GM23338 (cell line): ENCODE data around the gene TXLNB.

ENCODE experiments used
- CREB1 ChIP-seq: fragments of 250-450 bp; sonication (Bioruptor Pico); IDR thresholded peaks from 2 replicates; pipeline ENCODE4 v1.5.0; 2020; ENCODE audit warnings: low read depth, mild to moderate bottlenecking, moderate library complexity
- EZH2 ChIP-seq: fragments of 200-600 bp; sonication (generic); IDR thresholded peaks from one replicate; pipeline ENCODE4 v1.8.0; 2017; ENCODE audit warnings: antibody characterized with exemption, mild to moderate bottlenecking, low read depth; ENCODE audit not compliant: unreplicated experiment
- EZH2phosphoT487 ChIP-seq: fragments of 200-600 bp; sonication (generic); IDR thresholded peaks from one replicate; pipeline ENCODE4 v1.8.1; 2018; ENCODE audit warnings: antibody characterized with exemption; ENCODE audit not compliant: unreplicated experiment
- JUNB ChIP-seq: IDR thresholded peaks from one replicate; pipeline ENCODE4 v1.6.1; 2016; ENCODE audit warnings: antibody characterized with exemption; ENCODE audit not compliant: unreplicated experiment
- POLR2AphosphoS5 ChIP-seq: IDR thresholded peaks from 2 replicates; pipeline ENCODE4 v1.6.1; 2016; ENCODE audit warnings: antibody characterized with exemption, low read depth
- STAT1 ChIP-seq: IDR thresholded peaks from one replicate; pipeline ENCODE4 v1.6.1; 2016; ENCODE audit warnings: antibody characterized with exemption; ENCODE audit not compliant: unreplicated experiment
- TF ChIP-seq, protein P1 (sequence below): IDR thresholded peaks from one replicate; pipeline ENCODE4 v1.6.1; 2018; ENCODE audit warnings: antibody characterized with exemption; ENCODE audit not compliant: unreplicated experiment
- TF ChIP-seq, protein P2 (sequence below), 2 experiments: fragments of 200-600 bp in 1 of 2; sonication (generic) in 1 of 2; conservative IDR thresholded peaks; 2 replicates each; pipeline versions ENCODE4 v1.5.1 to v1.6.1; 2016 to 2017; ENCODE audit warnings: antibody characterized with exemption in 2 of 2, low read depth in 2 of 2, mild to moderate bottlenecking in 2 of 2, moderate library complexity in 1 of 2
- TF ChIP-seq, protein P3 (sequence below): IDR thresholded peaks from 2 replicates; pipeline ENCODE4 v1.6.1; 2016; ENCODE audit warnings: antibody characterized with exemption
- TF ChIP-seq, protein P4 (sequence below): fragments of 250-450 bp; sonication (Bioruptor Pico); IDR thresholded peaks from 2 replicates; pipeline ENCODE4 v1.5.0; 2020; ENCODE audit warnings: mild to moderate bottlenecking, moderate library complexity

DNA sequence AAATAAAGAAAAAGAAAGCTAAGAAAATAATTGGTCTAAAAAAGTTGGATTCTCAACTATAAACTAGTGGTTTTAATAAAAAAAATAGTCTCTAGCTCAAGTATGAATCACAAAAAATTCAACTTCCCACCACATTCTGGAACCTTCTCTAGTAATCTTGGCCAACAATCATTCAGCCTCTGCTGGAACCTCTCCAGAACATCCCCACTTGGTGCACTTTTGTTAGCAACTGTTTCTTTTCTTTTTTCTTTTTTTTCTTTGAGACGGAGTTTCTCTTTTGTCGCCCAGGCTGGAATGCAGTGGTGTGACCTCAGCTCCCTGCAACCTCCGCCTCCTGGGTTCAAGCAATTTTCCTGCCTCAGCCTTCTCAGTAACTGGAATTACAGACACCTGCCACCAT, 35.7 kb downstream of the TXLNB start:
- TF ChIP-seq, protein P1, sequence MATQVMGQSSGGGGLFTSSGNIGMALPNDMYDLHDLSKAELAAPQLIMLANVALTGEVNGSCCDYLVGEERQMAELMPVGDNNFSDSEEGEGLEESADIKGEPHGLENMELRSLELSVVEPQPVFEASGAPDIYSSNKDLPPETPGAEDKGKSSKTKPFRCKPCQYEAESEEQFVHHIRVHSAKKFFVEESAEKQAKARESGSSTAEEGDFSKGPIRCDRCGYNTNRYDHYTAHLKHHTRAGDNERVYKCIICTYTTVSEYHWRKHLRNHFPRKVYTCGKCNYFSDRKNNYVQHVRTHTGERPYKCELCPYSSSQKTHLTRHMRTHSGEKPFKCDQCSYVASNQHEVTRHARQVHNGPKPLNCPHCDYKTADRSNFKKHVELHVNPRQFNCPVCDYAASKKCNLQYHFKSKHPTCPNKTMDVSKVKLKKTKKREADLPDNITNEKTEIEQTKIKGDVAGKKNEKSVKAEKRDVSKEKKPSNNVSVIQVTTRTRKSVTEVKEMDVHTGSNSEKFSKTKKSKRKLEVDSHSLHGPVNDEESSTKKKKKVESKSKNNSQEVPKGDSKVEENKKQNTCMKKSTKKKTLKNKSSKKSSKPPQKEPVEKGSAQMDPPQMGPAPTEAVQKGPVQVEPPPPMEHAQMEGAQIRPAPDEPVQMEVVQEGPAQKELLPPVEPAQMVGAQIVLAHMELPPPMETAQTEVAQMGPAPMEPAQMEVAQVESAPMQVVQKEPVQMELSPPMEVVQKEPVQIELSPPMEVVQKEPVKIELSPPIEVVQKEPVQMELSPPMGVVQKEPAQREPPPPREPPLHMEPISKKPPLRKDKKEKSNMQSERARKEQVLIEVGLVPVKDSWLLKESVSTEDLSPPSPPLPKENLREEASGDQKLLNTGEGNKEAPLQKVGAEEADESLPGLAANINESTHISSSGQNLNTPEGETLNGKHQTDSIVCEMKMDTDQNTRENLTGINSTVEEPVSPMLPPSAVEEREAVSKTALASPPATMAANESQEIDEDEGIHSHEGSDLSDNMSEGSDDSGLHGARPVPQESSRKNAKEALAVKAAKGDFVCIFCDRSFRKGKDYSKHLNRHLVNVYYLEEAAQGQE, result no peak
- TF ChIP-seq, protein P2, sequence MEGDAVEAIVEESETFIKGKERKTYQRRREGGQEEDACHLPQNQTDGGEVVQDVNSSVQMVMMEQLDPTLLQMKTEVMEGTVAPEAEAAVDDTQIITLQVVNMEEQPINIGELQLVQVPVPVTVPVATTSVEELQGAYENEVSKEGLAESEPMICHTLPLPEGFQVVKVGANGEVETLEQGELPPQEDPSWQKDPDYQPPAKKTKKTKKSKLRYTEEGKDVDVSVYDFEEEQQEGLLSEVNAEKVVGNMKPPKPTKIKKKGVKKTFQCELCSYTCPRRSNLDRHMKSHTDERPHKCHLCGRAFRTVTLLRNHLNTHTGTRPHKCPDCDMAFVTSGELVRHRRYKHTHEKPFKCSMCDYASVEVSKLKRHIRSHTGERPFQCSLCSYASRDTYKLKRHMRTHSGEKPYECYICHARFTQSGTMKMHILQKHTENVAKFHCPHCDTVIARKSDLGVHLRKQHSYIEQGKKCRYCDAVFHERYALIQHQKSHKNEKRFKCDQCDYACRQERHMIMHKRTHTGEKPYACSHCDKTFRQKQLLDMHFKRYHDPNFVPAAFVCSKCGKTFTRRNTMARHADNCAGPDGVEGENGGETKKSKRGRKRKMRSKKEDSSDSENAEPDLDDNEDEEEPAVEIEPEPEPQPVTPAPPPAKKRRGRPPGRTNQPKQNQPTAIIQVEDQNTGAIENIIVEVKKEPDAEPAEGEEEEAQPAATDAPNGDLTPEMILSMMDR (conservative IDR thresholded peaks at IDR 0.05; ENCODE audit: low read depth in 2 of 2), result no peak
- no peak for TF ChIP-seq POLR2AphosphoS5
- no peak for TF ChIP-seq JUNB
- no peak for TF ChIP-seq EZH2
- TF ChIP-seq CREB1 (CRISPR knock-in tag), result no peak
- no peak for TF ChIP-seq STAT1
- TF ChIP-seq, protein P3, sequence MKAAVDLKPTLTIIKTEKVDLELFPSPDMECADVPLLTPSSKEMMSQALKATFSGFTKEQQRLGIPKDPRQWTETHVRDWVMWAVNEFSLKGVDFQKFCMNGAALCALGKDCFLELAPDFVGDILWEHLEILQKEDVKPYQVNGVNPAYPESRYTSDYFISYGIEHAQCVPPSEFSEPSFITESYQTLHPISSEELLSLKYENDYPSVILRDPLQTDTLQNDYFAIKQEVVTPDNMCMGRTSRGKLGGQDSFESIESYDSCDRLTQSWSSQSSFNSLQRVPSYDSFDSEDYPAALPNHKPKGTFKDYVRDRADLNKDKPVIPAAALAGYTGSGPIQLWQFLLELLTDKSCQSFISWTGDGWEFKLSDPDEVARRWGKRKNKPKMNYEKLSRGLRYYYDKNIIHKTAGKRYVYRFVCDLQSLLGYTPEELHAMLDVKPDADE, result no peak
- TF ChIP-seq EZH2phosphoT487, result no peak
- TF ChIP-seq, protein P4, sequence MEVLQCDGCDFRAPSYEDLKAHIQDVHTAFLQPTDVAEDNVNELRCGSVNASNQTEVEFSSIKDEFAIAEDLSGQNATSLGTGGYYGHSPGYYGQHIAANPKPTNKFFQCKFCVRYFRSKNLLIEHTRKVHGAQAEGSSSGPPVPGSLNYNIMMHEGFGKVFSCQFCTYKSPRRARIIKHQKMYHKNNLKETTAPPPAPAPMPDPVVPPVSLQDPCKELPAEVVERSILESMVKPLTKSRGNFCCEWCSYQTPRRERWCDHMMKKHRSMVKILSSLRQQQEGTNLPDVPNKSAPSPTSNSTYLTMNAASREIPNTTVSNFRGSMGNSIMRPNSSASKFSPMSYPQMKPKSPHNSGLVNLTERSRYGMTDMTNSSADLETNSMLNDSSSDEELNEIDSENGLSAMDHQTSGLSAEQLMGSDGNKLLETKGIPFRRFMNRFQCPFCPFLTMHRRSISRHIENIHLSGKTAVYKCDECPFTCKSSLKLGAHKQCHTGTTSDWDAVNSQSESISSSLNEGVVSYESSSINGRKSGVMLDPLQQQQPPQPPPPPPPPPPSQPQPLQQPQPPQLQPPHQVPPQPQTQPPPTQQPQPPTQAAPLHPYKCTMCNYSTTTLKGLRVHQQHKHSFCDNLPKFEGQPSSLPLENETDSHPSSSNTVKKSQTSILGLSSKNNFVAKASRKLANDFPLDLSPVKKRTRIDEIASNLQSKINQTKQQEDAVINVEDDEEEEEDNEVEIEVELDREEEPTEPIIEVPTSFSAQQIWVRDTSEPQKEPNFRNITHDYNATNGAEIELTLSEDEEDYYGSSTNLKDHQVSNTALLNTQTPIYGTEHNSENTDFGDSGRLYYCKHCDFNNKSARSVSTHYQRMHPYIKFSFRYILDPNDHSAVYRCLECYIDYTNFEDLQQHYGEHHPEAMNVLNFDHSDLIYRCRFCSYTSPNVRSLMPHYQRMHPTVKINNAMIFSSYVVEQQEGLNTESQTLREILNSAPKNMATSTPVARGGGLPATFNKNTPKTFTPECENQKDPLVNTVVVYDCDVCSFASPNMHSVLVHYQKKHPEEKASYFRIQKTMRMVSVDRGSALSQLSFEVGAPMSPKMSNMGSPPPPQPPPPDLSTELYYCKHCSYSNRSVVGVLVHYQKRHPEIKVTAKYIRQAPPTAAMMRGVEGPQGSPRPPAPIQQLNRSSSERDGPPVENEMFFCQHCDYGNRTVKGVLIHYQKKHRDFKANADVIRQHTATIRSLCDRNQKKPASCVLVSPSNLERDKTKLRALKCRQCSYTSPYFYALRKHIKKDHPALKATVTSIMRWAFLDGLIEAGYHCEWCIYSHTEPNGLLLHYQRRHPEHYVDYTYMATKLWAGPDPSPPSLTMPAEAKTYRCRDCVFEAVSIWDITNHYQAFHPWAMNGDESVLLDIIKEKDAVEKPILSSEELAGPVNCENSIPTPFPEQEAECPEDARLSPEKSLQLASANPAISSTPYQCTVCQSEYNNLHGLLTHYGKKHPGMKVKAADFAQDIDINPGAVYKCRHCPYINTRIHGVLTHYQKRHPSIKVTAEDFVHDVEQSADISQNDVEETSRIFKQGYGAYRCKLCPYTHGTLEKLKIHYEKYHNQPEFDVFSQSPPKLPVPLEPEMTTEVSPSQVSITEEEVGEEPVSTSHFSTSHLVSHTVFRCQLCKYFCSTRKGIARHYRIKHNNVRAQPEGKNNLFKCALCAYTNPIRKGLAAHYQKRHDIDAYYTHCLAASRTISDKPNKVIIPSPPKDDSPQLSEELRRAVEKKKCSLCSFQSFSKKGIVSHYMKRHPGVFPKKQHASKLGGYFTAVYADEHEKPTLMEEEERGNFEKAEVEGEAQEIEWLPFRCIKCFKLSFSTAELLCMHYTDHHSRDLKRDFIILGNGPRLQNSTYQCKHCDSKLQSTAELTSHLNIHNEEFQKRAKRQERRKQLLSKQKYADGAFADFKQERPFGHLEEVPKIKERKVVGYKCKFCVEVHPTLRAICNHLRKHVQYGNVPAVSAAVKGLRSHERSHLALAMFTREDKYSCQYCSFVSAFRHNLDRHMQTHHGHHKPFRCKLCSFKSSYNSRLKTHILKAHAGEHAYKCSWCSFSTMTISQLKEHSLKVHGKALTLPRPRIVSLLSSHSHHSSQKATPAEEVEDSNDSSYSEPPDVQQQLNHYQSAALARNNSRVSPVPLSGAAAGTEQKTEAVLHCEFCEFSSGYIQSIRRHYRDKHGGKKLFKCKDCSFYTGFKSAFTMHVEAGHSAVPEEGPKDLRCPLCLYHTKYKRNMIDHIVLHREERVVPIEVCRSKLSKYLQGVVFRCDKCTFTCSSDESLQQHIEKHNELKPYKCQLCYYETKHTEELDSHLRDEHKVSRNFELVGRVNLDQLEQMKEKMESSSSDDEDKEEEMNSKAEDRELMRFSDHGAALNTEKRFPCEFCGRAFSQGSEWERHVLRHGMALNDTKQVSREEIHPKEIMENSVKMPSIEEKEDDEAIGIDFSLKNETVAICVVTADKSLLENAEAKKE, result no peak
